Erythroblast (primary cell): ENCODE measurements around the gene CALML5.

Experiments
- GATA1 ChIP-seq: IDR thresholded peaks from 2 replicates; pipeline ENCODE4 v1.6.1; 2011; ENCODE audit warnings: low read depth, mild to moderate bottlenecking, control low read depth, low read length, moderate library complexity
- POLR2A ChIP-seq: IDR thresholded peaks from 2 replicates; pipeline ENCODE4 v1.6.1; 2011; ENCODE audit warnings: mild to moderate bottlenecking, low read length

- TF ChIP-seq POLR2A (no peak), GATA1 (no peak)
Measured at GRCh38 chr10:5538446-5538845, 39.1 kb upstream of the CALML5 start.
